ENCODE measurements around the gene KLF3.

Gene KLF3

DNA sequence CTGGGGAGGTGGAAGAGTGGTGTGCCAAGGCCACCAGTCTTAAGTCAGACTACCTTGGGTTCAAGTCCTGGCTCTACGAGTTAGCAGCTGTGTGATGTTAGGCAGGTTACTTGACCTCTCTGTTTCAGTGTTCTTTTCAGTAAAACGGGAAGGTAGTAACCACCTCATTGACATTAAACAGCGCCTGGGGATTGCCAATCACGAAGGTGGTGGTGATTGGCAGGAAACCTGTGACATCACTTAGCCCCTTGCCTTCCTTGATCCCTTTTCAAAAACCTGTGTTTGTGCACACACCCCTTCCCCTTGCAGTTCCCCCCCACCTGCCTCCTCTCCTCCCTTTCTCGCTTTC, 7.6 kb downstream of the KLF3 start:
- peak overlapping the region; percentile 88 for H3K4me2 ChIP-seq (ENCODE audit: low read depth, low read length)
- peak overlapping the region; percentile 51 for H3K9ac ChIP-seq (ENCODE audit: low read length)
- H3F3A ChIP-seq (ENCODE audit: insufficient read depth, low read length): peaks cover 50% of the 10 kb centered on the region
- no peak for DNase-seq
- no peaks in the 10 kb centered on the region for H3K27me3 ChIP-seq (replicated peaks; ENCODE audit: insufficient read depth, low read length)
- H4K20me1 ChIP-seq (ENCODE audit: insufficient read depth, low read length): peaks cover 4% of the 10 kb centered on the region; the same call in 1 of the 2 replicates
- H3K9me2 ChIP-seq (replicated peaks; ENCODE audit: insufficient read depth, low read length): no peaks in the 10 kb centered on the region
- no peak for TF ChIP-seq EZH2 (optimal IDR thresholded peaks at IDR 0.05; ENCODE audit: low read depth, low read length)
- no peak for TF ChIP-seq EZH2phosphoT487 (IDR thresholded peaks at IDR 0.05; ENCODE audit: low read length)
- TF ChIP-seq, protein P1, sequence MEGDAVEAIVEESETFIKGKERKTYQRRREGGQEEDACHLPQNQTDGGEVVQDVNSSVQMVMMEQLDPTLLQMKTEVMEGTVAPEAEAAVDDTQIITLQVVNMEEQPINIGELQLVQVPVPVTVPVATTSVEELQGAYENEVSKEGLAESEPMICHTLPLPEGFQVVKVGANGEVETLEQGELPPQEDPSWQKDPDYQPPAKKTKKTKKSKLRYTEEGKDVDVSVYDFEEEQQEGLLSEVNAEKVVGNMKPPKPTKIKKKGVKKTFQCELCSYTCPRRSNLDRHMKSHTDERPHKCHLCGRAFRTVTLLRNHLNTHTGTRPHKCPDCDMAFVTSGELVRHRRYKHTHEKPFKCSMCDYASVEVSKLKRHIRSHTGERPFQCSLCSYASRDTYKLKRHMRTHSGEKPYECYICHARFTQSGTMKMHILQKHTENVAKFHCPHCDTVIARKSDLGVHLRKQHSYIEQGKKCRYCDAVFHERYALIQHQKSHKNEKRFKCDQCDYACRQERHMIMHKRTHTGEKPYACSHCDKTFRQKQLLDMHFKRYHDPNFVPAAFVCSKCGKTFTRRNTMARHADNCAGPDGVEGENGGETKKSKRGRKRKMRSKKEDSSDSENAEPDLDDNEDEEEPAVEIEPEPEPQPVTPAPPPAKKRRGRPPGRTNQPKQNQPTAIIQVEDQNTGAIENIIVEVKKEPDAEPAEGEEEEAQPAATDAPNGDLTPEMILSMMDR (IDR thresholded peaks at IDR 0.05; ENCODE audit: low read length): no peak
- peaks cover 97% of the 10 kb centered on the region for H3K79me2 ChIP-seq (ENCODE audit: low read length)
- peak overlapping the region; percentile 42; the same call in 1 of the 2 replicates for H3K4me3 ChIP-seq (ENCODE audit: low read length)
- no peaks in the 10 kb centered on the region for H3K9me3 ChIP-seq (replicated peaks; ENCODE audit: insufficient read depth, low read length)
- peak overlapping the region; percentile 62 for H3K27ac ChIP-seq (ENCODE audit: low read length)
- H2AFZ ChIP-seq (ENCODE audit: low read length): no peak overlapping the region
- peaks cover 76% of the 10 kb centered on the region for H3K4me1 ChIP-seq (ENCODE audit: low read length)
- H3K36me3 ChIP-seq (replicated peaks; ENCODE audit: insufficient read depth, low read length): no peaks in the 10 kb centered on the region

DNA sequence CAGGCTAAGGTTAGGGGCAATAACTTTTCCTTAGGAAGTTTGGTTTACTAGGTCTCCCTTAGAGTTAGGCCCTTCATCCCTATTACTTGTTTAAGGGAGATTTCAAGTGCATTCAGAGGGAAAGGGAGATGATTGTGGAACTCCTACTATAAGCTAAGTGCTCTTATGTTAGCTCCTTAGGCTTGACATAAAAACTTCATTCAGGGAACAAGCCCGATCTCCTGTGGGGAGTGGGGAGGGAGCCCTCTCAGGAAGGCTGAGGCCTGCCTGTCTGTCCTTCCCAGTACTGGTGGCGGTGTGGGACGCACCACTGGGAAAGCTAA, 8.0 kb downstream of the KLF3 start:
- Histone ChIP-seq H3K4me2 (ENCODE audit: low read depth, low read length) (peak overlapping the region; percentile 88; the same call in 1 of the 2 replicates), H3K9ac (ENCODE audit: low read length) (peak overlapping the region; percentile 51; the same call in 1 of the 2 replicates), H3K27ac (ENCODE audit: low read length) (peak overlapping the region; percentile 62; the same call in 1 of the 2 replicates)

DNA sequence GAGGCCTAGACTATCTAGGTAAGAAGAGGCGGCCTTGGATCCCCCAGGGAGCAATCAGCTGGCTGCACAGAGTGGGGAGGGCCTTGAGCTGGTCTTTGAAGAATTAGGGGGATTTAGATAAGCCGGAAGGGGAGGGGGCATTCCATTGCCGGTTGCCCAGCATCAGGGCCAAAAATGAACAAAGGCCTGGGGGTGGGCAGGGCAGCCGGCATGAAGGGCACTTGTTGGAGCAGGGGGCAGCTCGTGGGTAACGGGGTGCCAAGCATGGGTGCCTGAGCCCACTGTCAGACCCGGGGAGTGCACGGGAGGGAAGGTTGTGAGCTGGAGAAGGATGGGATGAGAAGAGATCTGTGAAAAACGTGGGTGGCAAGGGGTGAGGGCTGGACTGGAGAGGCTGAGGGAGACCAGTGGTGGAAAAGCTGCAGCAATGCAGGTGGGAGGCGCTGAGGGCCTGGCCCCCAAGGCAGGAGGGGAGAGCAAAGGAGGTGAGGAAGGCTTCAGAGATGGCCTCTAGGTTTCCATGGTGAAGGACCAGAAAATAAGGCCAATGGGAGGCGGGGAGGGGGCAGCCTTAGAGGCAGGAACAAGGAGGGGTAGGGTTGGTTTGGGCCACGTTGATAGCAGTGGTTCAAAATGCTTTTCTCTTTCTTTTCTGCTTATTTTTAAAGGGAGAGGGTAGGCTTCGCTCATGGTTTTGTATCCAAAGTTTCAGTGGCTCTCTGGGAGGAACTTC, 8.6 kb downstream of the KLF3 start:
- H3K4me3 ChIP-seq (ENCODE audit: low read length): no peak overlapping the region
- no peaks in the 10 kb centered on the region for H3K27me3 ChIP-seq (replicated peaks; ENCODE audit: insufficient read depth, low read length)
- DNase-seq: no peak
- peaks cover 73% of the 10 kb centered on the region for H3K4me1 ChIP-seq (ENCODE audit: low read length)
- H3K36me3 ChIP-seq (replicated peaks; ENCODE audit: insufficient read depth, low read length): no peaks in the 10 kb centered on the region
- no peak overlapping the region for H2AFZ ChIP-seq (ENCODE audit: low read length)
- no peaks in the 10 kb centered on the region for H3K9me3 ChIP-seq (replicated peaks; ENCODE audit: insufficient read depth, low read length)
- peaks cover 99% of the 10 kb centered on the region for H3K79me2 ChIP-seq (ENCODE audit: low read length)
- H3F3A ChIP-seq (ENCODE audit: insufficient read depth, low read length): peaks cover 46% of the 10 kb centered on the region
- no peaks in the 10 kb centered on the region for H3K9me2 ChIP-seq (replicated peaks; ENCODE audit: insufficient read depth, low read length)
- peak overlapping the region; percentile 88; the same call in 1 of the 2 replicates for H3K4me2 ChIP-seq (ENCODE audit: low read depth, low read length)
- H4K20me1 ChIP-seq (ENCODE audit: insufficient read depth, low read length): peaks cover 7% of the 10 kb centered on the region; the same call in 1 of the 2 replicates
- peak overlapping the region; percentile 62; the same call in 1 of the 2 replicates for H3K27ac ChIP-seq (ENCODE audit: low read length)
- H3K9ac ChIP-seq (ENCODE audit: low read length): no peak overlapping the region
- no peak for TF ChIP-seq EZH2phosphoT487 (IDR thresholded peaks at IDR 0.05; ENCODE audit: low read length)
- TF ChIP-seq EZH2 (optimal IDR thresholded peaks at IDR 0.05; ENCODE audit: low read depth, low read length): no peak
- TF ChIP-seq, protein P1 (IDR thresholded peaks at IDR 0.05; ENCODE audit: low read length): no peak

More for the DNA sequence above, 8.0 kb downstream of the KLF3 start:
- H3K4me1 ChIP-seq (ENCODE audit: low read length): peaks cover 76% of the 10 kb centered on the region
- TF ChIP-seq EZH2phosphoT487 (IDR thresholded peaks at IDR 0.05; ENCODE audit: low read length) (no peak), EZH2 (optimal IDR thresholded peaks at IDR 0.05; ENCODE audit: low read depth, low read length) (no peak)
- TF ChIP-seq, protein P1 (IDR thresholded peaks at IDR 0.05; ENCODE audit: low read length): no peak
- no peaks in the 10 kb centered on the region for H3K27me3 ChIP-seq (replicated peaks; ENCODE audit: insufficient read depth, low read length)
- H3K4me3 ChIP-seq (ENCODE audit: low read length): no peak overlapping the region
- H3K79me2 ChIP-seq (ENCODE audit: low read length): peaks cover 98% of the 10 kb centered on the region
- peaks cover 46% of the 10 kb centered on the region for H3F3A ChIP-seq (ENCODE audit: insufficient read depth, low read length)
- H2AFZ ChIP-seq (ENCODE audit: low read length): no peak overlapping the region
- H3K9me3 ChIP-seq (replicated peaks; ENCODE audit: insufficient read depth, low read length): no peaks in the 10 kb centered on the region
- no peaks in the 10 kb centered on the region for H3K36me3 ChIP-seq (replicated peaks; ENCODE audit: insufficient read depth, low read length)
- no peaks in the 10 kb centered on the region for H3K9me2 ChIP-seq (replicated peaks; ENCODE audit: insufficient read depth, low read length)
- H4K20me1 ChIP-seq (ENCODE audit: insufficient read depth, low read length): peaks cover 4% of the 10 kb centered on the region; the same call in 1 of the 2 replicates
- no peak for DNase-seq
